ENCODE results near the gene ANAPC4. TPM values are rescaled to one million over a fixed set of nuclear protein-coding genes. Genes with fewer than 3 reads are reported as not detected.

Gene ANAPC4
- total RNA-seq, 1 donor from 2014 or later = 19.2 TPM

DNA sequence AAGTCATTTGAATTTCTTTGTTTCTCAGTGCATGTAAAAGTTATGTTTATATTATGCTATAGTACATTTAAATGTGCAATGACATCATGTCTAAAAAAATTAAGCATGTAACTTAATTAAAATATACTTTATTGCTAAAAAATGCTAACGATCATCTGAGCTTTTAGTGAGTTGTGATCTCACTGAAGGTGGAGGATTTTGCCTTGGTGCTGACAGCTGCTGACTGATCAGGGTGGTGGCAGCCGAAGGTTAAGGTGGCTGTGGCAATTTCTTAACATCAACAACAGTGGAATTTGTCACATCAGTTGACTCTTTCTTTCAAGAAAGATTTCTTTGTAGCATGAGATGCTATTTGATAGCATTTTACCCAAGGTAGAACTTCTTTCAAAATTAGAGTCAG is 6.6 kb downstream of the ANAPC4 start:
- no peak overlapping the region for H3K27ac ChIP-seq (ENCODE audit: low read depth, low read length)
- H3K27me3 Mint-ChIP-seq (ENCODE audit: low read depth, unreplicated experiment) = no peaks in the 10 kb centered on the region
- no peak overlapping the region for H3K4me3 Mint-ChIP-seq (ENCODE audit: unreplicated experiment)
- TF ChIP-seq EZH2 (IDR thresholded peaks at IDR 0.05; ENCODE audit: insufficient read depth, low read length) = no peak
- TF ChIP-seq, protein P1, sequence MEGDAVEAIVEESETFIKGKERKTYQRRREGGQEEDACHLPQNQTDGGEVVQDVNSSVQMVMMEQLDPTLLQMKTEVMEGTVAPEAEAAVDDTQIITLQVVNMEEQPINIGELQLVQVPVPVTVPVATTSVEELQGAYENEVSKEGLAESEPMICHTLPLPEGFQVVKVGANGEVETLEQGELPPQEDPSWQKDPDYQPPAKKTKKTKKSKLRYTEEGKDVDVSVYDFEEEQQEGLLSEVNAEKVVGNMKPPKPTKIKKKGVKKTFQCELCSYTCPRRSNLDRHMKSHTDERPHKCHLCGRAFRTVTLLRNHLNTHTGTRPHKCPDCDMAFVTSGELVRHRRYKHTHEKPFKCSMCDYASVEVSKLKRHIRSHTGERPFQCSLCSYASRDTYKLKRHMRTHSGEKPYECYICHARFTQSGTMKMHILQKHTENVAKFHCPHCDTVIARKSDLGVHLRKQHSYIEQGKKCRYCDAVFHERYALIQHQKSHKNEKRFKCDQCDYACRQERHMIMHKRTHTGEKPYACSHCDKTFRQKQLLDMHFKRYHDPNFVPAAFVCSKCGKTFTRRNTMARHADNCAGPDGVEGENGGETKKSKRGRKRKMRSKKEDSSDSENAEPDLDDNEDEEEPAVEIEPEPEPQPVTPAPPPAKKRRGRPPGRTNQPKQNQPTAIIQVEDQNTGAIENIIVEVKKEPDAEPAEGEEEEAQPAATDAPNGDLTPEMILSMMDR (IDR thresholded peaks at IDR 0.05; ENCODE audit: insufficient read depth, low read depth, low read length) = no peak
- no peaks in the 10 kb centered on the region for H3K27me3 ChIP-seq (ENCODE audit: insufficient read depth, low read length)
- DNase-seq (ENCODE audit: low read depth) = no peak
- H3K9me3 ChIP-seq (ENCODE audit: insufficient read depth, low read depth, low read length) = no peaks in the 10 kb centered on the region
- H3K9me3 Mint-ChIP-seq (ENCODE audit: unreplicated experiment) = no peaks in the 10 kb centered on the region
- peaks cover 8% of the 10 kb centered on the region for H4K20me1 ChIP-seq (ENCODE audit: insufficient read depth, low read length)
- no peak for FAIRE-seq
- H3K4me1 Mint-ChIP-seq (ENCODE audit: low read depth, unreplicated experiment) = no peaks in the 10 kb centered on the region
- H3K4me3 ChIP-seq (ENCODE audit: insufficient read depth, low read depth, low read length) = no peak overlapping the region
- H3K9ac ChIP-seq (ENCODE audit: low read length) = no peak overlapping the region
- peaks cover 12% of the 10 kb centered on the region for H3K79me2 ChIP-seq (ENCODE audit: insufficient read depth, low read length)
- no peak overlapping the region for H2AFZ ChIP-seq (ENCODE audit: low read depth, low read length)
- H3K36me3 ChIP-seq (ENCODE audit: insufficient read depth, low read length) = peaks cover 38% of the 10 kb centered on the region
- H3K27ac Mint-ChIP-seq (ENCODE audit: unreplicated experiment) = no peak overlapping the region
- H3K4me2 ChIP-seq (ENCODE audit: low read length) = no peak overlapping the region
- peaks cover 14% of the 10 kb centered on the region for H3K36me3 Mint-ChIP-seq (ENCODE audit: low read depth, unreplicated experiment)
- H3K4me1 ChIP-seq (ENCODE audit: insufficient read depth, low read length) = no peaks in the 10 kb centered on the region

DNA sequence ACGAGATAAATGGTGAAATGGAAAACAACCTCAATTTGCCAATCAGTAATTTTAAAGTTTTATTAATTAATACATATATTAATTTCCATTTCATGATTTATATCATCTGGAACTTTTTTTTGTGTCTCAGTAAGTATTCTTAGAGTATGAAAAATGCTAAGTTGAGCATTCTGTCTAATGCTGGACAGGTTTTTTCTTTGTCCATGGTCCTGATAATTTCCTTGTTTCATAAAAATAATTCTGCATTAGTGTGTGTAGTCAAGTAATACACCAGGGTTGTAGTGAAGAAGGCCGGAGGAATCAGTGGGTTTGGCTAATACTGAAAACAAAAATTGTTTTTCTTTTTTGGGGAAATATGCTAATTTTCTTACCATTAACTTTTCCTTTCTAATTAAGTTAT is 9.9 kb downstream of the ANAPC4 start:
- no peak for FAIRE-seq
- no peaks in the 10 kb centered on the region for H4K20me1 ChIP-seq (ENCODE audit: insufficient read depth, low read length)
- no peak overlapping the region for H3K9ac ChIP-seq (ENCODE audit: low read length)
- no peak for DNase-seq (ENCODE audit: low read depth)
- no peaks in the 10 kb centered on the region for H3K27me3 ChIP-seq (ENCODE audit: insufficient read depth, low read length)
- Mint-ChIP-seq H3K36me3 (ENCODE audit: low read depth, unreplicated experiment) (peaks cover 14% of the 10 kb centered on the region), H3K9me3 (ENCODE audit: unreplicated experiment) (no peaks in the 10 kb centered on the region), H3K4me3 (ENCODE audit: unreplicated experiment) (no peak overlapping the region), H3K27me3 (ENCODE audit: low read depth, unreplicated experiment) (no peaks in the 10 kb centered on the region), H3K4me1 (ENCODE audit: low read depth, unreplicated experiment) (no peaks in the 10 kb centered on the region), H3K27ac (ENCODE audit: unreplicated experiment) (no peak overlapping the region)
- H2AFZ ChIP-seq (ENCODE audit: low read depth, low read length) = no peak overlapping the region
- H3K4me1 ChIP-seq (ENCODE audit: insufficient read depth, low read length) = no peaks in the 10 kb centered on the region
- H3K9me3 ChIP-seq (ENCODE audit: insufficient read depth, low read depth, low read length) = no peaks in the 10 kb centered on the region
- no peak overlapping the region for H3K4me3 ChIP-seq (ENCODE audit: insufficient read depth, low read depth, low read length)
- H3K4me2 ChIP-seq (ENCODE audit: low read length) = no peak overlapping the region
- TF ChIP-seq, protein P1 (IDR thresholded peaks at IDR 0.05; ENCODE audit: insufficient read depth, low read depth, low read length) = no peak
- no peak for TF ChIP-seq EZH2 (IDR thresholded peaks at IDR 0.05; ENCODE audit: insufficient read depth, low read length)
- H3K27ac ChIP-seq (ENCODE audit: low read depth, low read length) = no peak overlapping the region
- no peaks in the 10 kb centered on the region for H3K79me2 ChIP-seq (ENCODE audit: insufficient read depth, low read length)
- H3K36me3 ChIP-seq (ENCODE audit: insufficient read depth, low read length) = peaks cover 36% of the 10 kb centered on the region

DNA sequence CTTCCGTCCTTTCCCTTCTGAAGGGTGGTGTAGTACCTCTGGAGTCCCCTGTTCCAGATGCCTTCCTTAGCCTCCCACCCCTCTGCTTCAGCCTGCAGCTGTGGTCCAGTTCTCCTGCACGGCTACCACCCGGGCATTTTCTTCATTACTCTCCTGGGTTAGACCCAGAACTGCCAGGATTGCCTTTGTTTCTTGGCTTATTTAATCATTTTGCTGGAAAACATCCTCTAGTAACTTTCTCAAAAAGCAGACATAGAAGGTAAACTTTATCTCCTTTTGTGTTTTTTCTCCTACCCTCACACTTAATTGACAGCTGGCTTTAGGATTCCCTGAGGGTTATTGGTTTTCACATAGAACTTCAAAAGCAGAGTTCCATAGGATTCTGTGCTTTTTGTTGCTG is 20.2 kb downstream of the ANAPC4 start:
- H3K27ac ChIP-seq (ENCODE audit: low read depth, low read length) = no peak overlapping the region
- no peaks in the 10 kb centered on the region for H3K27me3 ChIP-seq (ENCODE audit: insufficient read depth, low read length)
- TF ChIP-seq EZH2 (IDR thresholded peaks at IDR 0.05; ENCODE audit: insufficient read depth, low read length) = no peak
- TF ChIP-seq, protein P1 (IDR thresholded peaks at IDR 0.05; ENCODE audit: insufficient read depth, low read depth, low read length) = no peak
- Mint-ChIP-seq H3K36me3 (ENCODE audit: low read depth, unreplicated experiment) (peaks cover 42% of the 10 kb centered on the region), H3K9me3 (ENCODE audit: unreplicated experiment) (peaks cover 9% of the 10 kb centered on the region), H3K27ac (ENCODE audit: unreplicated experiment) (no peak overlapping the region), H3K27me3 (ENCODE audit: low read depth, unreplicated experiment) (no peaks in the 10 kb centered on the region), H3K4me1 (ENCODE audit: low read depth, unreplicated experiment) (peaks cover 5% of the 10 kb centered on the region), H3K4me3 (ENCODE audit: unreplicated experiment) (no peak overlapping the region)
- H3K4me1 ChIP-seq (ENCODE audit: insufficient read depth, low read length) = peaks cover 13% of the 10 kb centered on the region
- no peaks in the 10 kb centered on the region for H4K20me1 ChIP-seq (ENCODE audit: insufficient read depth, low read length)
- DNase-seq (ENCODE audit: low read depth) (no peak), FAIRE-seq (no peak)
- H3K4me3 ChIP-seq (ENCODE audit: insufficient read depth, low read depth, low read length) = no peak overlapping the region
- H3K36me3 ChIP-seq (ENCODE audit: insufficient read depth, low read length) = peaks cover 26% of the 10 kb centered on the region
- H2AFZ ChIP-seq (ENCODE audit: low read depth, low read length) = no peak overlapping the region
- no peaks in the 10 kb centered on the region for H3K9me3 ChIP-seq (ENCODE audit: insufficient read depth, low read depth, low read length)
- no peak overlapping the region for H3K4me2 ChIP-seq (ENCODE audit: low read length)
- H3K9ac ChIP-seq (ENCODE audit: low read length) = no peak overlapping the region
- H3K79me2 ChIP-seq (ENCODE audit: insufficient read depth, low read length) = no peaks in the 10 kb centered on the region
